DMS 273 treated with DMSO at 0.1 percent for 48 hours (cell line): ENCODE data around the gene HELT.

Experiments used
- DNase-seq: peaks from one replicate; lab custom pipeline; 2025; lab: John Stamatoyannopoulos, UW

Gene HELT

DNA sequence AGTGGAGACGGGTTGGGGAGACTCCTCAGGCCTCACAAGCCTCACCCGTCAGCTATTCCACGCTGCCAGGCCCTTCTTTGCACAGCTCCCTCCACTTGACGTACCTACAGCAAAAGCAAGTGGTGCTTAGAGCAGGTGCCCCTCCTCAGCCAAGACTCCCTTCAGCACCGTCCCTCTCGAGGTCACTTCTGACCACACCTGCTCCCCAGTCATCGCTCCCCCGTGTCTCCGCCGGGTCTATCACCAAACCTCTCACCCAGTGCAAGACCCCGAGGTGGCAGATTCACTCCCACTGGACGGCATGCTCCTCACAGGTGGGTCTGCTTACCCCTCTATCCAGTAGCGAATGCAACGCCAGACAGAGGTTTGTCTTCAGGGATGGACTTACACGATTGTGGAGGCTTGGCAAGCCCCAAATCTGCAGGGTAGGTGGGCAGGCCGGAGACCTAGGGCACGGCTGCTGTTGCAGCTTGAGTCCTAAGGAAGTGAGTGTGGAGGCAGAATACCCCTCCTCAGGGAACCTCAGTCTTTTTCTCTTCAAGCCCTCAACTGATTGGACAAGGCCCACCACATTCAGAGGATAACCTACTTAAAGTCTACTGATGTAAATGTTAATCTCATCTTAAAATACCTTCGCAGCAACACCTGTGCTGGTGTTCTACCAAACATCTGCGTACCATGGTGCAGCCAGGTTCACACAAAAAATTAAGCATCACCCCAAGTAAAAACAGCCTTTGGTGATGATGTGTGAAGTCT lies 14.5 kb upstream of the HELT start:
- no peak for DNase-seq

DNA sequence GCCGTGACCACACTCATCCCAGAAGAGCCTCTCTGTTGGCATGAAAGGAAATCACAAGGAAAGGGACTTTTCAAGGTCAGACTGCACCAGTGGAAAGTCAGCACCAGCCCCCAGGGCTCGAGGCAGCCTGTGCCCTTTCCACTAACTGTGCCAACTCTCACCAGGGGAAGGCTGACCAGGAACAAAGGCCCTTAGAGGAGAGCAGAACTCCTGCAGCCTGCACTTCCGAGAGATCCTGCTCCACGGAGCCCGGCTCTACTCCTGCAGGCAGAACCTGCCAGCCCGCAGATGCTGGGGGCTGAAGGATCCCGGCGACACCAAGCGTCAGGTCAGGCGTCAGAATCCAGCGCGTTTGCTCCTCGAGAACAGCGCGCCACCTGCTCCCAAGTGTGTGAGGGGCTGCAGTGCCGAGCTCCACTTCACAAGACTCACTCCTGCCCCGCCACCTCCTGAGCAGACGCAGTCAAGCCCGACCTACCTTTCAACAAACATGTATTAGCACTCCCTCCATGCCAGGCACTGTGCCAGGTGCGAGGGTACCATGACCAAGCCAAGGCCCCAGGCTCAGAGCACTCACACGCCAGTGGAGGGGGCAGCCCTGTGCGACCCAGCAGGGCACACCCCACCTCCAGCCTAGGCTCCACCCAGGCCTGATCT lies 13.6 kb upstream of the HELT start:
- DNase-seq = no peak

DNA sequence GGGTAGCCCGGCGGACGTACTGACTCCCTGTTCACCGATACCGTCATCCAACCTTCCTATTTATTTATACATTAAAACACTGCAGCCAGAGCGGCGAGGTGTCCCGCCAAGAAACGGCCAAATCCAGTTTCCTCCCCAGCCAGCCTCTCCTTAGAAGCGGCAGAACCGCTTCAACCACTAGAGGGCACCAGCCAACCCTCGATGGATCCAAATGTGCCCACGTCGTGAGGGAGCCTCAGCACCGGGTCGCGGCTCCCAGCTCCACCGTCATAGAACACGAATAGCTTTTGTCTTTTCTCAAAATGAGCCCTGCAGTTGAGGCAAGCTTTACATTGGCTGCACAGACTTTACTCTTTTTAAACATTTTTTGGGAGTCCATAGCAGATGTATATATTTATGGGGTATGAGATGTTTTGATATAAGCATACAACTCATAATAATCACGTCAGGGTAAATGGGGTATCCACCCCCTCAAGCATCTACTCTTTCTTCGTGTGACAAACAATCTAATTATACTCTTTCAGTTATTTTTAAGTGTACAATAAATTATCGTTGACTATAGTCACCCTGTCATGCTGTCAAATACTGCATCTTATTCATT lies 13.0 kb upstream of the HELT start:
- no peak for DNase-seq

DNA sequence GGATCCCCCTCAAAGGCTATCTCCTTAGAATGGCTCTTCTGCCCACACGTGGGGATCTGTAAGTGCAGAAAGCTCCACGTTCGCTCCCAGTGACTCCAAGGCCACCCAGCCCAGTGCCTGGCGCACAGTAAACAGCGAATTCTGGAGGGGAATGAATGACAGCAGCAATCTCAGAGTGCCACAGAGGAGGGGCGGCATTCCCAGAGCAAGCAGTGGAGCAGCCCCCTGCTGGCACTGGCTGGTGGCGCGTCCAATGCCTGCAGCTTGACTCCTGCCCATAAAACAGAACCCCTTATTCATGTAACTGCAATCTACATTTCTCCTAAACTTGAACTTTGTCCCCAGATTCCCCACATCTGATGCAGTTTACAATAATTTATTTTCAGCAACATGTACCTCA lies 6.9 kb upstream of the HELT start:
- DNase-seq = no peak

DNA sequence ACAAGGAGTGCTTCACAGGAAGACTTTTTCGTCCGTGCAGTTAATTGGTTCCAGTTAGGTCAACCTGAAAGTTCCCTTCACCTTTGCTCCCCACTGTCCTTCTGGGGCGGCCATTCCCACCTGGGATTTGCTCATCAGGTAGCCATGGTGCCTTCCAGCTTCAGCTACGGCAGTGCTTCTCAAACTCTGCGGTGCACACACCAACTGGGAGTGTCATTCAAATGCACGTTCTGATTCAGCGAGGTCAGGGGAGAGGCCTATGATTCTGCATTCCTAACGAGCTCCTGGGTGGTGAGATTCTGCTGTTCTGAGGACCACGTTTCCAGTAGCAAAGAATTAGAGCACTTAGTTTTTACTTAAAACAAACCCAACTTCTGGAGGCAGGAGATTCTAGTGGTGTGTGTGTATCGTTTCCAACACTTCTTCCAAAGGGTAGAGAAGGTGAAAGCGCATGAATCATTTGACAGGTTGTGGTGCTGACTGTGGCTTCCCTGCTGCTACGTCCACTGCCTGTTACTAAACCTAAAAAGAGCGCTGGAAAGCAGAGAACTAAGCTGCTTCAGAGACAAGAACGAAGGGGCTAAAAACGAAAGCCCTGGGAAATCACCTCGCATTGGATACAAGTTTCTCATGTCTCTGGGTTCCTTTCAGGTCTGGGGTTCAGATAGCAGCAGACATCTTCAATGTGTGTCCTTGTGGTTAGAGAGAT lies 4.7 kb upstream of the HELT start:
- DNase-seq = no peak

DNA sequence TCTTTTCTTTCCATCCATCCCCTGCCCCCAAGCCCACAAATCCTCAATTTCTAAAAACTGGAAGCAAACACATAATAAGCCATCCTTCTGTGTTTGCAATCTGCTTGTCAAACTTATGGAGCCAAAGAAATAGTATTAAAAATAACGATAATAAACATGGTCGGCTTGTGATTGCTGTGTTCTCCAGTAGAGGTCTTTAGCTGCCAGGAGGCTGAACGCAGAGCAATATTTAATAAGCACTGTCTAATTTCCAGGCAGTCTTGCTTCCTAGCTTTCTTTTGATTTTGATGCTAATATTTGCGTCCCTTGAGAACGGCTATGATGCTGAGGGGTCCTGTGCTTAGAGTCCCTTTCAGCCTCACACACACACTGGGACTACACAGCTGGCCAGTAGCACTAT lies 3.2 kb upstream of the HELT start:
- no peak for DNase-seq

DNA sequence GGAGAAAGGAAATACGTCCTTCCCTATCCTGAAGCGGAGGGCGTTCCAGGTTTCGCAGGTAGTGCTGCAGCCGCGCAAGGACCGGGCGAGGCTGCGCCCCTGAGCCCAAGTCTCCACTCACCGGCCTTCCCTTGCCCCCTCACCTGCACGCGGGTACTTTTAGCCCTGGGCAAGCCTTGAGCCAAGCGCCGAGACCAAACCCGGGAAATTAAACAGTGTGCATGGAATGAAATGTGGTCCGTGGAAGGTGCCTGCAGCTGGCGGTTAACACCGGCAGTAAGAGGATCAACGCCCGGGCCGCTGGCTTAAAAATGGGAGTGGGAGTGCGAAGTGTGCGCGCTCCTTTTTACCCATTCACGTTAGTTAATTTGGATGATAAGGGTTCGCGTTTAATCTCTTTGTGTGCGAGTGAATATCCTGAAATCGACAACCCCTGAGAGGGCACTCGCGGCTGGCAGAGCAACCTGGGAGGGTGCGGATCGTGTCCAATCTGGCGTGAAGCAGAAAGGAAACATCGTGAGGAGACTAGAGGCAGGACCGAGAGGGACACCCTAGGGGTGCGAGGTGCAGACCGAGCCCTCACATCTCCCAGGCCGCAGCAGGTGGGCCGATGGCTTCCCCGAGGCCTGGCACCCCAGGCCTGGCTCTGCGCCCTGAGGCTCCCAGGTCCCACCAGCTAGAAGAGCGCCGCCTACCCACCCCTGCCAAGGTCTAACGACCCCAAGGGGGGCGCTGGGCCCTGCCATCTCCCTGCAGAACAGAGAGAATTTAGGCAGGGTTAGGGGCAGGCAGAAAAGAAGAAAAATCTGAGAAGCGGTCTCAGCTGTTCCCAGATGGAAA lies 2.0 kb upstream of the HELT start:
- no peak for DNase-seq

DNA sequence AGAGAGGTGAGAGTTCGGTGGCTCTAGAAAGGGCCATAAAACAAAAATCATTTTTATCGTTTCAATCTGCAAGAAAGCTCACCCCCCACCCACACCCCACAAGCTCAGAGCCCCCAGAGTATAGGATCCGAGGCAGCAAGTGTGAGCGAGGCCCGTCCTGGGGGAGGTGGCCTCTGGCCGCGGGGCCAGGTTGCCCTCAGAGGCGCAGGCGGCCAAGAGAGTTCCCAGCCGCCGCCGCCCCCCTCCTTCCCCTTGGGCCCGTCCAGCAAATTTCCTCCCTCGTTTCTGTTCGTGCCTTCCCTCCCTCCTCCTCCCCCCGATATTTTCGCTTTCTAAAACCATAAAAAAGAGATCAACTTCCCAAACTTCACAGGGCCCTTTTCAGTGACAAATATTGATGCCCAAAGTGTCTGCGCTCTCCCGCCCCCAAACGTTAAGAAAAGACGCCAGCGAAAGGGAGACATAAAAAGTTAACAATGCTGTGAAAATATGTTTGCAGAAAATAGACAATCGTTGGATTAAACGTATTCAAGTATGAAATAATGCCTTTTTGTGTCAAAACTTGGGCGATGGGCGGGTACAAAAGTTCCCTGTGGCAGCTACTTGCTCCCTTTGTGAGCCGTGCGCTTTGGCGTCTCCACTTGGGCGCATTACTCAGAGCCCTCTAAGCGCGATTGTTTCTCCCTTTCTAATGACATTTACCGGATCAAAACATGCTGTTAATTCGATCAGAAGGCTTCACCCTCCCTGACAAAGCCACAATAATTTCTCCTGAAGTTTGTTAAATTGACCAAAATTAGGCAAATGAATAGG lies 1.1 kb upstream of the HELT start:
- DNase-seq = no peak

DNA sequence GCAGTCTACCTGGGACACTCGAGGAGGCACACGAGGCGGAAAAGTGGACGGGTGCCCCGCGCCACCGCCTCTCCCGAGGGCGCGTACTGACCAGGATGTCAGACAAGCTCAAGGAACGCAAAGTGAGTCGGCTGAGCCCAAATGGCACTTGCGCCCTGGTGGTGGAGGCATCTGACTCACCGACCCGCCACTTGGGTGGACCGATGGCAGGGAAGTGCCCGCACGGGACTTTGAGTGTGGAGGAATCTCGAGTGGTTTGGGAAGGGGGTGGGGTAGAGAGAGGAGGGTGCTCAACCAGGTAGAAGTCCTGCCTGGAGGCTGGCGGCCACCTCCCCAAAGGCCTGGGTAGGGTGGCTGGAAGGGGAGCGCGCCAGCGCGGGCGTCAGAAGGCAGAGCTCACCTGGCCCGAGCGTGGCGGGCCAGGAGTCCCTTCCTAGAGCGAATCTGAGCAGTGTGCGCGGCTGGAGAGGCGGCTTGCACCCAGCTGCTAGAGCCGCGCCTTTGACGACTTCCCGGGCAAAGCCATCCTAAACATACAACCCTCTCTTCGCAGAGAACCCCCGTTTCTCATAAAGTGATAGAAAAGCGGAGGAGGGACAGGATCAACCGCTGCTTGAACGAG lies 655 bp downstream of the HELT start:
- DNase-seq = no peak

DNA sequence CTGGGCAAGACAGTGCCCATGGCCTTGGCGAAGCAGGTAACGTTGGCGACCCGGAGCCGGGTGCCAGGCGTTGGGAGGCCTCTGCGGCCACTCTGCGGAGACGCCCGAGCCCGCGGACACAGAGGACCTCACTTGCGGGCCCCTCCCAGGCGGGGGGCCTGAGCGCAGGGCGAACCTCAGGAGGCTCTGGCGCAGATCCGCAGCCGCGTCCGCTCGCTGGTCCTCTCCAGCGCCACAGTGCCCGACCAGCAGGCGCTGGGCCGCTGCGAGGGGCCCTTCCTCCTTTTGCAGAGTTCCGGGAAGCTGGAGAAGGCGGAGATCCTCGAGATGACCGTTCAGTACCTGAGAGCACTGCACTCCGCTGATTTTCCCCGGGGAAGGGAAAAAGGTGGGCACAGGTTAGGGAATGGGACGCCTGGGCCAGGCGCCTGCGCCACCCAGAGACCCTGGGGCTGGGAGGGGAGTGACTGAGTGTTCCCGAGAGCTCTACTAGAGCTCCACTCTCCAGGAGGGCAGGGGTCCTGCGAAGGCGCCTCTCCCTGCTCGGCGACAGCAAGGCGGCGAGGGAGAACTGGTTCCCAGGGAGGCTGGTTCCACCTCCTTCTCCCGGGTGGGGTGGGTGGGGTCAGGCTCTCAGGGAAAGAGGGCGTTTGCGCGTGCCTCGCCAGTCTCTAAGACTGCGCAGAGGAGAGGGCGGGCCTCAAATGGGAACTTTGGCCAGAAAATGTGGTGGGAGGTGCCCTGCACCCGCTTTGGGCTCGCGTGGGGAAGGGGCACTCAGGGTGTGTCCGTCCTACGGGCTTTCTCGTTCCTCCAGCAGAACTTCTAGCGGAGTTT lies 1.4 kb downstream of the HELT start:
- DNase-seq = no peak

DNA sequence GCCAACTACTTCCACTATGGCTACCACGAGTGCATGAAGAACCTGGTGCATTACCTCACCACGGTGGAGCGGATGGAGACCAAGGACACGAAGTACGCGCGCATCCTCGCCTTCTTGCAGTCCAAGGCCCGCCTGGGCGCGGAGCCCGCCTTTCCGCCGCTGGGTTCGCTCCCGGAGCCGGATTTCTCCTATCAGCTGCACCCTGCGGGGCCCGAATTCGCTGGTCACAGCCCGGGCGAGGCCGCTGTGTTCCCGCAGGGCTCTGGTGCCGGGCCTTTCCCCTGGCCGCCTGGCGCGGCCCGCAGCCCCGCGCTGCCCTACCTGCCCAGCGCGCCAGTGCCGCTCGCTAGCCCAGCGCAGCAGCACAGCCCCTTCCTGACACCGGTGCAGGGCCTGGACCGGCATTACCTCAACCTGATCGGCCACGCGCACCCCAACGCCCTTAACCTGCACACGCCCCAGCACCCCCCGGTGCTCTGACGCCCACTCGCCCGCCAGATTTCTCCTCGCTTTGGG lies 2.1 kb downstream of the HELT start:
- DNase-seq = no peak

DNA sequence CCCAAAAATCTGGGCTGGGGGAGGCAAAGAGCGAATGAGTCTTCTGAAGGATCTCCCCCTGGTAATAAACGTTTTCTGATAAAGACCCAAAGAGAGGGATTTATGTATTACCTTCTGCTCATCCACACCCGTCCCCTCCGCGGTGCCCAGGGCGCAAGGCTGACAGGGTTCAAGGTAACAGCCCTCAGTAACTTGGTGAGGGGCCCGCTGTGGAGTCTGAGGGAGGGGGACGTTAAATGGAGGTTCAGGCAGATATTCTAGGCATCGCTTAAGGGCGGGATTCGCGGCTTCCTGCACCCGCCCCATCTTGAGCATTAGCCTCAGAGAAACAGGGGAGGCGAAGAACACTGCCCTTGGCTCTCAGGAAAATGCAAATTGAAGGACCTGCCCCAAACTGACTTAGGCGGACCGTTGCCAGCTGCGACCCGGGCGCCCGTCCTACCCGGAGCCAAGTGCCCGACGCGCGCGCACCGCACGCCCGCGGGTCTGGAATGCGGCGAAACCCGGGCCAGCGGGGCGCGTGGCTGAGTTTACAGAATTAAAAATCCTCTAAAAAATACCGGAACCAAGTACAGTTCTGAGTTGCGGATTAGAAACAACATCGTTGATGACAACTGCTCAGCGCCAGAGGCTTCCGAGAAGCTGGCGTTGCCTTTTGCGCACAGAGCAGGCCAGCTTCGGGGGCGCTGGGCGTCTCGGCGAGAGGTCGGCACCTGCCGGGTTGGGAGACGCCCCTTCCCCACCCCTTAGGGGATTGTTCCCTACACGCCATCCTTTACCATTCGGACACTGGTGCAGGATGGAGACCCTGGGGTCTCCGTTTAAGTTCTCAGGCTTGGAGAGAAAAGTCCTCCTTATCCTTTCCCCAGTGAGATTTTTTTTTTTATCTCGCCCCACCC lies 2.8 kb downstream of the HELT start:
- no peak for DNase-seq

DNA sequence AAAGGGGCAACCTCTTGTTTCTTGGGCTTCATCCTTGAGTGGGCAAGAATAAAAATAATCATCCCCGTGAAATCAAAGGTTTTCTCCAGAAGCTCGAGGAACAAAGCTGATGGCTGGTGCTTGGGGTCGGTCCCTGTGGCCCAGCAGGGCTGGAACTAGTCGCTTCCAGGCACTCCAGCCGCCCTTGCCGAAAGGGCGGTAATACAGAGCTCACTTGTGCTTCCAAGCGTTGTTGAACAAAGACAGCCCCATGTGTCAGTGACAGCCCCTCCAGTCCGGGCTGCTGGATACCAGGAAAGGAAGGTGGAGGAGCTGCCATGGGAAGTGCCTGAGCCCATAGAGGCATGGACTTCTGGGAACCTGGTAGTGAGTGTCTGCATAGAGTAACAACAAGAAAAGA lies 5.2 kb downstream of the HELT start:
- no peak for DNase-seq

DNA sequence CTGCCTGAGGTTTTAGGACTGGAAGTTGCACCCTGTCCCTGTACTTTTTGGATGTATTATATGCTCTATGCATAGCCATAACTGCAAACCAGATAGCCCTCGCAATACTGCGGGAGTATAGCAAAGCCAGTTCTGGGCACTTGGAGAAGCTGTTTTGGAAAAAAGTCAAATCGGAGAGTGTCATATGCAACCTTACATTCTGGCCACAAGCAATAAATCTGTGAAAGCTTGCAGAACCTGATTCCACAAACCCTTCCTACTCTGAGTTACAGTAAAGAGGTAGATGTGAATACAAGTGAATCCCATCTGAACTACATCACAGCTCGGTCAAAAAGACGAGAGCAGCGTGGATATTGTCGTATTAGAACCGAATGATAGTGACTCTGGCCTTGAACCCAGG lies 10.3 kb downstream of the HELT start:
- no peak for DNase-seq

DNA sequence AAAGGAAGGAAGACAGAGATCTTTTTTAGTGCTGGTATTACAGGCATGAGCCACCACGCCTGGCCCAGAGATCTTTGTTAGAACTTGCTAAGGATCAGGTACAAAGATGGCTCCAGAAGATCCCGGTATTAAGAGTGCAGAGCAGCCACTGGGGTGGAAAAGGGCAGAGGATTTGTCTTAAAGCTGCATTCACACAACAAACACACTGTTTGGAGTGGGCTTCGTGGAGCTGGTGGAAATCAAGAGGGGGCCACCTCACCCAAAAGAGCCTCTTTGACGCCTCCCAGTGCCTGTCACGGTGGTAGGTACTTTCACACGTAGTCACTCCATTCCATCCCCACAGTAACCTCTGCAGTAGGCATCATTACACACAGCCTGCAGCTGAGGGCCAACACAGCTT lies 13.3 kb downstream of the HELT start:
- no peak for DNase-seq

DNA sequence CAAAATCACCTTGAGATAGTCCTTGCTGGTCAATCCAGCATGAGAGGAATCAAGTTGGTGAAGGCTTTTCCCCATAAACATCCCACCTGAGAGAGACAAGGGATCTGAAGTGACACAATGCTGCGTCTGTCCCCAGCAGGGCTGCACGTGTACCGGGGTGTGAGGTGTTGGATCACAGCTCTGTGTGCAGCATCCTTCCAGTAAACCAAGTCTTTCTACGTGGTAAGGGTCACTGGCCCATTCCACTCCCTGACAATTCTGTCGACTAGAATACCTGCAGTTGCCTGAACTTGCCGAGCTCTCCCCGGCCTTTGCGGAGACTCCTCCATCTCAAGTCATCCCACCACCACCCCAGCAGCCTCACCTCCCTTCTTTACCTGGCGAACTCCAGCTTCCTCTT lies 14.8 kb downstream of the HELT start:
- DNase-seq = no peak

DNA sequence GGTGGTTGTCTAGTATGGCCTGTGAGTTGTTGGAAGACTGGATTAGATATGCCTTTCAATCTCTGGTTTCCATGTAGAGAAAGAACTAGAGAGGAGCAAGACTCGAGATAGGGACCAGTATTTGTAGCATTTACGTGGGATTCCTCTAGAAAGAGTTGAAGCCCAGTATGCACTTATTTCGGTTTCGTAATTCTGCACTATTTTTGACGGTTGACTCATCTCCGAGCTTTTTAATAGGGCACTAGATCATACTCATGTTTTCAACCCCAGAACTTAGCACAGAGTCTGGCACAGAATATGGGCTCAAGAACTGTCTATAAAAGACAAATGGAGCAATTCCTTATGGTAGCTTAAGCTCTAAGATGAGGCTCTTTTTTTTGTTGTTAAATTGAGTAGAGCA lies 15.7 kb downstream of the HELT start:
- no peak for DNase-seq

DNA sequence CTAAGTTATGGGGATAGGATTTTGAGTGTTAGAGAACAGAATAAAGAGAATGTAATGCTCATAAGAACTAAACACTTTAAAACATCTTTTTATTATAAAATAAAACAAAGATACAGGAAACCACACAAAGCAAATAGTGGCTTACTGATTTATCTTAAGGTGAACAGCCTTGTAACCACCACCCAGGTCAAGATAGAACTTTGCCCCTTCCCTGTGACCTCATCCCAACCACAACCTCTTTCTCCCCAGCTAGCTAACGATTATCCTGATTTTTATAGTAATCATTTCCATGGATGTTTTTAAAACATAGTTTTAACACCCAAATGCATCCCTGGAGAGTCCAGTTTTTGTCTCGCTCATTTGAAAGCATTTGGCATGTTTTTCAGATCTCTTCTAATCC lies 17.0 kb downstream of the HELT start:
- no peak for DNase-seq

DNA sequence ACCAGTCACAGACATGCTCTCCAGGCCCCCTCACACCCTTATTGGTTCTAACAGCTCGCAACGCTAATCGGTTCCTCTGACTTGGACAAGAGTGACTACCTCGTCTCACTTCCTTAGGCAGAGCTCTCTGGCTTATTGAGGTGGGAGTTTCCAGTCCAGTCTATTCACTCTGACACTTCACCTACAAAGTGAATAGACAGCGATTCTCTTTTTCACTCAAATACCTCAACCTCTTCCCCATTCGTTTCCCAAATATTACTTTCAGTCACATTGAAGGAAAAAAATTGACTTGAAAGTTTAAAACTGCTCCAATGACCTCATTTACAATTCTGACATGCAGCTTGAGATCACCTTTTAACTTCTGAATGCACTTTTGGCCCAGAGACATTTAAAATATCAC lies 17.7 kb downstream of the HELT start:
- no peak for DNase-seq
